HEK293 (cell line): ENCODE results near the gene PREX1.
A peak's percentile ranks its signal among the peaks of the same experiment; 100 is the strongest.

ENCODE experiments used
- CTCF ChIA-PET: fragments of 350-600 bp; formaldehyde crosslinking; extraction: SDS; loops from one replicate; lab custom pipeline; 2021; ENCODE audit warnings: antibody characterized with exemption; lab: Yijun Ruan, JAX
- POLR2A ChIA-PET: fragments of 300-600 bp; formaldehyde crosslinking; extraction: SDS; loops from one replicate; lab custom pipeline; 2020; ENCODE audit warnings: antibody characterized with exemption, inconsistent platforms; lab: Yijun Ruan, JAX
- H3K27ac ChIP-seq: fragments of 200-500 bp; sonication (Bioruptor generic); 2 replicates; pipeline ENCODE4 v1.5.1; 2014; ENCODE audit warnings: low read depth, low read length, control low read depth, inconsistent platforms; ENCODE audit errors: extremely low read depth
- H3K36me3 ChIP-seq, 2 experiments: fragments of 200-500 bp in 1 of 2; sonication (Bioruptor generic) in 1 of 2; 1 replicate in 1 of 2; 2 replicates in 1 of 2; pipeline ENCODE4 v1.5.1; 2014 to 2017; ENCODE audit warnings: inconsistent platforms in 2 of 2, low read length in 2 of 2; ENCODE audit not compliant: control insufficient read depth in 2 of 2, insufficient read depth in 1 of 2
- H3K4me1 ChIP-seq: fragments of 200-500 bp; sonication (Bioruptor generic); 2 replicates; pipeline ENCODE4 v1.5.1; 2014; ENCODE audit warnings: mild to moderate bottlenecking, low read length, inconsistent platforms; ENCODE audit not compliant: control insufficient read depth, insufficient read depth
- H3K4me3 ChIP-seq: 2 replicates; pipeline ENCODE4 v1.5.1; 2011; ENCODE audit warnings: low read depth, mild to moderate bottlenecking, control low read depth, low read length, moderate library complexity
- H3K9me3 ChIP-seq: fragments of 200-500 bp; sonication (Bioruptor generic); 2 replicates; pipeline ENCODE4 v1.5.1; 2014; ENCODE audit warnings: low read depth, low read length, inconsistent platforms; ENCODE audit not compliant: control insufficient read depth, insufficient read depth
- BCL11A ChIP-seq: fragments of 450-650 bp; formaldehyde crosslinking; IDR thresholded peaks from 2 replicates; pipeline ENCODE4 v1.5.1; 2016; ENCODE audit warnings: low read depth, missing biosample characterization, missing genetic modification characterization
- GLI4 ChIP-seq: fragments of 450-650 bp; formaldehyde crosslinking; IDR thresholded peaks from 2 replicates; pipeline ENCODE4 v1.5.1; 2016; ENCODE audit warnings: missing biosample characterization, missing genetic modification characterization
- SCRT1 ChIP-seq: fragments of 450-650 bp; formaldehyde crosslinking; IDR thresholded peaks from 2 replicates; pipeline ENCODE4 v1.5.1; 2016; ENCODE audit warnings: missing biosample characterization, missing genetic modification characterization, borderline replicate concordance
- ZEB2 ChIP-seq: fragments of 450-650 bp; formaldehyde crosslinking; IDR thresholded peaks from 2 replicates; pipeline ENCODE4 v1.5.1; 2016; ENCODE audit warnings: missing biosample characterization, missing genetic modification characterization
- ZFP3 ChIP-seq: fragments of 450-650 bp; formaldehyde crosslinking; IDR thresholded peaks from 2 replicates; pipeline ENCODE4 v1.5.1; 2016; ENCODE audit warnings: low read depth, missing biosample characterization, missing genetic modification characterization
- ZFP37 ChIP-seq: fragments of 450-650 bp; formaldehyde crosslinking; IDR thresholded peaks from 2 replicates; pipeline ENCODE4 v1.5.1; 2016; ENCODE audit warnings: missing biosample characterization, missing genetic modification characterization
- ZNF114 ChIP-seq: fragments of 450-650 bp; formaldehyde crosslinking; IDR thresholded peaks from 2 replicates; pipeline ENCODE4 v1.5.0; 2017; ENCODE audit warnings: missing biosample characterization, missing genetic modification characterization
- ZNF138 ChIP-seq: fragments of 450-650 bp; formaldehyde crosslinking; IDR thresholded peaks from 2 replicates; pipeline ENCODE4 v1.5.1; 2016; ENCODE audit warnings: missing biosample characterization, missing genetic modification characterization, borderline replicate concordance
- ZNF146 ChIP-seq: fragments of 450-650 bp; formaldehyde crosslinking; IDR thresholded peaks from 2 replicates; pipeline ENCODE4 v1.5.1; 2016; ENCODE audit warnings: missing biosample characterization, missing genetic modification characterization
- ZNF175 ChIP-seq: fragments of 450-650 bp; formaldehyde crosslinking; IDR thresholded peaks from 2 replicates; pipeline ENCODE4 v1.5.1; 2016; ENCODE audit warnings: missing biosample characterization, missing genetic modification characterization
- ZNF2 ChIP-seq: fragments of 450-650 bp; formaldehyde crosslinking; IDR thresholded peaks from 2 replicates; pipeline ENCODE4 v1.5.1; 2016; ENCODE audit warnings: missing biosample characterization, missing genetic modification characterization
- ZNF248 ChIP-seq: fragments of 450-650 bp; formaldehyde crosslinking; IDR thresholded peaks from 2 replicates; pipeline ENCODE4 v1.5.1; 2017; ENCODE audit warnings: missing biosample characterization, missing genetic modification characterization
- ZNF302 ChIP-seq: fragments of 450-650 bp; formaldehyde crosslinking; IDR thresholded peaks from 2 replicates; pipeline ENCODE4 v1.5.1; 2016; ENCODE audit warnings: missing biosample characterization, missing genetic modification characterization, low read depth
- ZNF433 ChIP-seq: fragments of 450-650 bp; formaldehyde crosslinking; IDR thresholded peaks from 2 replicates; pipeline ENCODE4 v1.5.1; 2016; ENCODE audit warnings: missing biosample characterization, missing genetic modification characterization, low read depth
- ZNF561 ChIP-seq: fragments of 450-650 bp; IDR thresholded peaks from 2 replicates; pipeline ENCODE4 v1.5.1; 2018; ENCODE audit warnings: missing biosample characterization, missing genetic modification characterization, borderline replicate concordance
- ZNF76 ChIP-seq: fragments of 450-650 bp; formaldehyde crosslinking; IDR thresholded peaks from 2 replicates; pipeline ENCODE4; 2016; ENCODE audit warnings: low read depth, missing biosample characterization, missing genetic modification characterization, borderline replicate concordance
- ZNF768 ChIP-seq: fragments of 450-650 bp; formaldehyde crosslinking; IDR thresholded peaks from 2 replicates; pipeline ENCODE4 v1.5.1; 2018; ENCODE audit warnings: missing biosample characterization, mild to moderate bottlenecking, missing genetic modification characterization
- TF ChIP-seq, protein P1 (sequence below): fragments of 450-650 bp; formaldehyde crosslinking; IDR thresholded peaks from 2 replicates; pipeline ENCODE4; 2016; ENCODE audit warnings: missing biosample characterization, missing genetic modification characterization
- TF ChIP-seq, protein P2 (sequence below): fragments of 450-650 bp; formaldehyde crosslinking; IDR thresholded peaks from 2 replicates; pipeline ENCODE4 v1.5.1; 2017; ENCODE audit warnings: missing biosample characterization, missing genetic modification characterization
- TF ChIP-seq, protein P3 (sequence below): fragments of 450-650 bp; formaldehyde crosslinking; IDR thresholded peaks from 2 replicates; pipeline ENCODE4 v1.5.1; 2017; ENCODE audit warnings: missing biosample characterization, missing genetic modification characterization
- TF ChIP-seq, protein P4 (sequence below): fragments of 450-650 bp; formaldehyde crosslinking; IDR thresholded peaks from 2 replicates; pipeline ENCODE4 v1.5.1; 2016; ENCODE audit warnings: missing biosample characterization, missing genetic modification characterization
- TF ChIP-seq, protein P5 (sequence below): fragments of 450-650 bp; formaldehyde crosslinking; optimal IDR thresholded peaks from 2 replicates; pipeline ENCODE3; 2016; ENCODE audit warnings: missing biosample characterization, mild to moderate bottlenecking, missing genetic modification characterization
- TF ChIP-seq, protein P6 (sequence below): fragments of 450-650 bp; formaldehyde crosslinking; IDR thresholded peaks from 2 replicates; pipeline ENCODE4 v1.5.1; 2016; ENCODE audit warnings: missing biosample characterization, missing genetic modification characterization

PREX1 gene

DNA sequence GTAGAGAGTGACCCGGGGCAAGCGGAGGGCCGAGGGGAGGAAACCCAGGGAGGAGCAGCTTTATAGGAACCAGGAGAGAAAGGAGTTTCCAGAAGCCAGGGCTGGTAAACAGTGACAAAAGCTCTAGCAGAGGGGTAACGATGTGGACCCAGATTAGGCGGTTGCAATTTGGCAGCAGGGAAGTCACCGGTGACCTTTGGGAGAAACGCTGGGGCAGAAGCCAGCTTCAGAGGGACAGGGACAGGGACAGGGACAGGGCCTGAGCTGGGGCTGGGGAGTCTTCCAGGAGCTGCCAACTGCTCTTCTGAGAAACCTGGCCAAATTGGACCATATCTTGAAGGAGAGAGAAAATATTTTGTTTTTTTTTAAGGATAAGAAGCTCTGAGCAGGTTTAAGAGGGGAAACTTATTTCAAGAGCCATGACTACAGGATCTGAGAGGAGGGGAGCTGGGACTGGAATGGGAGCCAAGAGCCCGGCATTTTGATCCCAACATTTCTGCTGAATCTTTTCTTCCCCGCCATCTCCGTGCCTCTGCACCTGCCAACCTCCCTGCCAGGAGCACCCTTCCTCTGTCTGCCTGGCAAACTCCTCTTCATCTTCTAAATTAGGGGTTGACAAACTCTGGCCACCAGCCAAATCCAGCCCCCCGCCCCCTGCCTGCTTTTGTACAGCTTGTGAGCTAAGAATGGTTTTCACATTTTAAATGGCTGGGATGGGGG lies 22.6 kb upstream of the PREX1 start:
- Histone ChIP-seq H3K36me3 (no peaks in the 10 kb centered on the region), H3K9me3 (no peaks in the 10 kb centered on the region), H3K4me3 (no peak overlapping the region), H3K27ac (no peak overlapping the region), H3K4me1 (no peaks in the 10 kb centered on the region)
- ChIA-PET POLR2A (no interaction called here), CTCF (interaction anchor here (0.5 to 0.7 kb wide), 2 partner anchors 50 to 230 kb away, joined by 3 read pairs; no protein-coding TSS in a partner anchor)
- no peak for TF ChIP-seq ZNF146 (tag by site-specific recombination)
- TF ChIP-seq ZNF114 (tag by site-specific recombination): no peak
- TF ChIP-seq ZNF76: no peak
- no peak for TF ChIP-seq ZNF2 (tag by site-specific recombination)
- TF ChIP-seq GLI4: no peak
- no peak for TF ChIP-seq ZNF248 (tag by site-specific recombination)
- TF ChIP-seq ZNF302 (tag by site-specific recombination): no peak

DNA sequence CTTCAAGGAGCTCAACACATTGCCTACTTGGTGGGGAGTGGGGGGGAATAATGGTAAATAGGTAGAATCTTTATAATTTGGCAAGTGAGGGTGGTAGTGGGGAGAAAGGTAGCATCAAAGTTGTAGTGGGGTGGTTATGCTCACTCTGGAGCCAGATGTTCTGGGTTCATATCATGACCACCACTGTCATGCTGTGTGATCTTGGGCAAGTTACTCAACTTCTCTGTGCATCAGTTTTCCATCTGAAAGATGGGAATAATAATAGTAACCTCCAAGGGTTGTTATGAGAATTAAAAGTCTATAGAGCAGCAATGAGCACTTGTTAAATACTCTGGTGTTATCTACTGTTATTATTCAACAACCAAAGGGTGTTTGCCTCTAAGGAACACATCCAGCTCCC lies 22.0 kb upstream of the PREX1 start:
- Histone ChIP-seq H3K4me1 (no peaks in the 10 kb centered on the region), H3K27ac (no peak overlapping the region), H3K9me3 (no peaks in the 10 kb centered on the region), H3K36me3 (no peaks in the 10 kb centered on the region), H3K4me3 (no peak overlapping the region)
- ChIA-PET POLR2A (no interaction called here), CTCF (interaction anchor here (0.6 kb wide), 1 partner anchor 1186 kb away, joined by 3 read pairs; no protein-coding TSS in a partner anchor)
- peak; percentile 70 for TF ChIP-seq ZNF768 (tag by site-specific recombination)
- TF ChIP-seq, protein P1, sequence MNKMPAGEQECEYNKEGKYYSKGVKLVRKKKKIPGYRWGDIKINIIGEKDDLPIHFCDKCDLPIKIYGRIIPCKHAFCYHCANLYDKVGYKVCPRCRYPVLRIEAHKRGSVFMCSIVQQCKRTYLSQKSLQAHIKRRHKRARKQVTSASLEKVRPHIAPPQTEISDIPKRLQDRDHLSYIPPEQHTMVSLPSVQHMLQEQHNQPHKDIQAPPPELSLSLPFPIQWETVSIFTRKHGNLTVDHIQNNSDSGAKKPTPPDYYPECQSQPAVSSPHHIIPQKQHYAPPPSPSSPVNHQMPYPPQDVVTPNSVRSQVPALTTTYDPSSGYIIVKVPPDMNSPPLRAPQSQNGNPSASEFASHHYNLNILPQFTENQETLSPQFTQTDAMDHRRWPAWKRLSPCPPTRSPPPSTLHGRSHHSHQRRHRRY (tag by site-specific recombination): no peak
- TF ChIP-seq ZNF561 (tag by site-specific recombination): no peak
- TF ChIP-seq ZNF76: no peak
- TF ChIP-seq, protein P2, sequence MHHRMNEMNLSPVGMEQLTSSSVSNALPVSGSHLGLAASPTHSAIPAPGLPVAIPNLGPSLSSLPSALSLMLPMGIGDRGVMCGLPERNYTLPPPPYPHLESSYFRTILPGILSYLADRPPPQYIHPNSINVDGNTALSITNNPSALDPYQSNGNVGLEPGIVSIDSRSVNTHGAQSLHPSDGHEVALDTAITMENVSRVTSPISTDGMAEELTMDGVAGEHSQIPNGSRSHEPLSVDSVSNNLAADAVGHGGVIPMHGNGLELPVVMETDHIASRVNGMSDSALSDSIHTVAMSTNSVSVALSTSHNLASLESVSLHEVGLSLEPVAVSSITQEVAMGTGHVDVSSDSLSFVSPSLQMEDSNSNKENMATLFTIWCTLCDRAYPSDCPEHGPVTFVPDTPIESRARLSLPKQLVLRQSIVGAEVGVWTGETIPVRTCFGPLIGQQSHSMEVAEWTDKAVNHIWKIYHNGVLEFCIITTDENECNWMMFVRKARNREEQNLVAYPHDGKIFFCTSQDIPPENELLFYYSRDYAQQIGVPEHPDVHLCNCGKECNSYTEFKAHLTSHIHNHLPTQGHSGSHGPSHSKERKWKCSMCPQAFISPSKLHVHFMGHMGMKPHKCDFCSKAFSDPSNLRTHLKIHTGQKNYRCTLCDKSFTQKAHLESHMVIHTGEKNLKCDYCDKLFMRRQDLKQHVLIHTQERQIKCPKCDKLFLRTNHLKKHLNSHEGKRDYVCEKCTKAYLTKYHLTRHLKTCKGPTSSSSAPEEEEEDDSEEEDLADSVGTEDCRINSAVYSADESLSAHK: no peak

DNA sequence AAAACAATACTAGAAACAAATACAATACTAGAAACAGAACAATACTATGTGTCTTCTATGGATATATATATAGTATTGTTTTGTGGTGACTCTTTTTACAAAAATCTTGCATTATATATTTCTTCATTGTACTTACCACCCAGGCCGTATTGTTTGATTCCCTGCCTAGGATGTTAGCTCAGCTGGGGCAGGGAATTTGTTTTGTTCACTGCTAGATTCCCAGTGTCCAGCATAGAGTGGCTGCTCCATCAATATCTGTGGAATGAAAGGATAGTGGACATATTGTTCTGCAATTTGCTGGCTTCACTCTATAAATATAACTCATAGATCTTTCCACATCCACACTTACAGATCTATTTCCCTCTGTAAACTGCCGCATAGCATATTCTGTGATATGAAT lies 21.5 kb upstream of the PREX1 start:
- Histone ChIP-seq H3K9me3 (no peaks in the 10 kb centered on the region), H3K36me3 (no peaks in the 10 kb centered on the region), H3K4me1 (no peaks in the 10 kb centered on the region), H3K27ac (no peak overlapping the region), H3K4me3 (no peak overlapping the region)
- CTCF ChIA-PET: interaction anchor here (0.6 to 1.5 kb wide), 2 partner anchors 192 to 1185 kb away, joined by 3 to 10 read pairs; no protein-coding TSS in a partner anchor
- POLR2A ChIA-PET: no interaction called here
- TF ChIP-seq ZNF433 (tag by site-specific recombination) (no peak), ZEB2 (no peak), SCRT1 (no peak), BCL11A (no peak), ZNF175 (no peak), ZNF138 (tag by site-specific recombination) (no peak), ZFP3 (tag by site-specific recombination) (no peak), ZFP37 (no peak)
- TF ChIP-seq, protein P3, sequence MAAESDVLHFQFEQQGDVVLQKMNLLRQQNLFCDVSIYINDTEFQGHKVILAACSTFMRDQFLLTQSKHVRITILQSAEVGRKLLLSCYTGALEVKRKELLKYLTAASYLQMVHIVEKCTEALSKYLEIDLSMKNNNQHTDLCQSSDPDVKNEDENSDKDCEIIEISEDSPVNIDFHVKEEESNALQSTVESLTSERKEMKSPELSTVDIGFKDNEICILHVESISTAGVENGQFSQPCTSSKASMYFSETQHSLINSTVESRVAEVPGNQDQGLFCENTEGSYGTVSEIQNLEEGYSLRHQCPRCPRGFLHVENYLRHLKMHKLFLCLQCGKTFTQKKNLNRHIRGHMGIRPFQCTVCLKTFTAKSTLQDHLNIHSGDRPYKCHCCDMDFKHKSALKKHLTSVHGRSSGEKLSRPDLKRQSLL: no peak
- TF ChIP-seq, protein P4, sequence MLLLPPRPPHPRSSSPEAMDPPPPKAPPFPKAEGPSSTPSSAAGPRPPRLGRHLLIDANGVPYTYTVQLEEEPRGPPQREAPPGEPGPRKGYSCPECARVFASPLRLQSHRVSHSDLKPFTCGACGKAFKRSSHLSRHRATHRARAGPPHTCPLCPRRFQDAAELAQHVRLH (tag by site-specific recombination): no peak
- TF ChIP-seq, protein P5, sequence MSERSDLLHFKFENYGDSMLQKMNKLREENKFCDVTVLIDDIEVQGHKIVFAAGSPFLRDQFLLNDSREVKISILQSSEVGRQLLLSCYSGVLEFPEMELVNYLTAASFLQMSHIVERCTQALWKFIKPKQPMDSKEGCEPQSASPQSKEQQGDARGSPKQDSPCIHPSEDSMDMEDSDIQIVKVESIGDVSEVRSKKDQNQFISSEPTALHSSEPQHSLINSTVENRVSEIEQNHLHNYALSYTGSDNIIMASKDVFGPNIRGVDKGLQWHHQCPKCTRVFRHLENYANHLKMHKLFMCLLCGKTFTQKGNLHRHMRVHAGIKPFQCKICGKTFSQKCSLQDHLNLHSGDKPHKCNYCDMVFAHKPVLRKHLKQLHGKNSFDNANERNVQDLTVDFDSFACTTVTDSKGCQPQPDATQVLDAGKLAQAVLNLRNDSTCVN: no peak
- TF ChIP-seq, protein P6, sequence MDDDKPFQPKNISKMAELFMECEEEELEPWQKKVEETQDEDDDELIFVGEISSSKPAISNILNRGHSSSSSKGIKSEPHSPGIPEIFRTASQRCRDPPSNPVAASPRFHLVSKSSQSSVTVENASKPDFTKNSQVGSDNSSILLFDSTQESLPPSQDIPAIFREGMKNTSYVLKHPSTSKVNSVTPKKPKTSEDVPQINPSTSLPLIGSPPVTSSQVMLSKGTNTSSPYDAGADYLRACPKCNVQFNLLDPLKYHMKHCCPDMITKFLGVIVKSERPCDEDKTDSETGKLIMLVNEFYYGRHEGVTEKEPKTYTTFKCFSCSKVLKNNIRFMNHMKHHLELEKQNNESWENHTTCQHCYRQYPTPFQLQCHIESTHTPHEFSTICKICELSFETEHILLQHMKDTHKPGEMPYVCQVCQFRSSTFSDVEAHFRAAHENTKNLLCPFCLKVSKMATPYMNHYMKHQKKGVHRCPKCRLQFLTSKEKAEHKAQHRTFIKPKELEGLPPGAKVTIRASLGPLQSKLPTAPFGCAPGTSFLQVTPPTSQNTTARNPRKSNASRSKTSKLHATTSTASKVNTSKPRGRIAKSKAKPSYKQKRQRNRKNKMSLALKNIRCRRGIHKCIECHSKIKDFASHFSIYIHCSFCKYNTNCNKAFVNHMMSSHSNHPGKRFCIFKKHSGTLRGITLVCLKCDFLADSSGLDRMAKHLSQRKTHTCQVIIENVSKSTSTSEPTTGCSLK (tag by site-specific recombination): no peak
